Sigmoid colon (tissue), 7 donors: Measurements from ENCODE around the gene NDOR1. TPM values are rescaled to one million over a fixed set of nuclear protein-coding genes. Genes with fewer than 3 reads are reported as not detected.

Experiments
- DNase-seq: peaks from one replicate; pipeline ENCODE4 v3.0.0-alpha.2; 2019
- H3K27ac ChIP-seq, 4 donors: fragments of 200-600 bp; sonication (generic); one replicate each; pipeline ENCODE4 v1.5.1; 2016 to 2019; ENCODE audit warnings: mild to moderate bottlenecking in 1 of 4
- H3K27me3 ChIP-seq, 3 donors: fragments of 200-600 bp; sonication (generic); one replicate each; pipeline ENCODE4 v1.5.1; 2019; ENCODE audit warnings: mild to moderate bottlenecking in 1 of 3
- H3K36me3 ChIP-seq, 4 donors: fragments of 200-600 bp; sonication (generic); one replicate each; pipeline ENCODE4 v1.5.1; 2016 to 2019
- H3K4me1 ChIP-seq, 4 donors: fragments of 200-600 bp; sonication (generic); one replicate each; pipeline ENCODE4 v1.5.1; 2017 to 2019
- H3K4me3 ChIP-seq, 4 donors: fragments of 200-600 bp; sonication (generic); one replicate each; pipeline ENCODE4 v1.5.1; 2017 to 2019; ENCODE audit warnings: mild to moderate bottlenecking in 2 of 4, moderate library complexity in 1 of 4
- H3K9me3 ChIP-seq, 4 donors: fragments of 200-600 bp in 3 of 4; sonication (generic) in 3 of 4; one replicate each; pipeline versions ENCODE4 v1.5.1 to v1.6.1; 2013 to 2019
- CTCF ChIP-seq, 4 experiments: fragments of 450-650 bp in 3 of 4; fragments of 200-600 bp in 1 of 4; IDR thresholded peaks; one replicate each; pipeline ENCODE4 v1.5.1; 2016 to 2019; ENCODE audit warnings: antibody characterized with exemption in 4 of 4, mild to moderate bottlenecking in 3 of 4, moderate library complexity in 2 of 4
- EP300 ChIP-seq, 4 donors: sonication (generic); formaldehyde crosslinking; IDR thresholded peaks; one replicate each; pipeline ENCODE4 v1.6.1; 2017; ENCODE audit warnings: antibody characterized with exemption in 4 of 4
- POLR2A ChIP-seq, 2 donors: fragments of 450-650 bp; IDR thresholded peaks; one replicate each; pipeline ENCODE4 v1.6.1; 2016; ENCODE audit warnings: antibody characterized with exemption in 2 of 2, mild to moderate bottlenecking in 2 of 2, moderate library complexity in 2 of 2
- POLR2AphosphoS5 ChIP-seq, 4 donors: sonication (generic); formaldehyde crosslinking; IDR thresholded peaks; one replicate each; pipeline ENCODE4 v1.6.1; 2017; ENCODE audit warnings: antibody characterized with exemption in 4 of 4
- WGBS, 2 donors: extraction: QIAGEN DNeasy Blood & Tissue Kit; methylation state at CpG; one replicate each; pipeline ENCODE4 v1.1.7; 2013; 5-methylcytosine and 5-hydroxymethylcytosine counted together
- intact Hi-C: fragments of 100-400 bp; cut with DNase I; formaldehyde crosslinking; loops from one replicate; pipeline ENCODE4 v1.15.1; 2023
- polyA plus RNA-seq, 3 donors: library from polyadenylated mRNA; stranded (reverse); fragments of 200-250 nt; gene quantifications; one replicate each; pipeline ENCODE4 v1.2.3, GENCODE V29; 2013
- total RNA-seq, 4 donors: library from RNA; depleted of rRNA; stranded (reverse); fragments of >200 nt; gene quantifications; one replicate each; pipeline ENCODE4 v1.1.0, GENCODE V29; 2016
- donor health status: healthy with polysubstance abuse.
- donor health status: Bipolar disorder and iron deficiency.
- donor health status: healthy.

The NDOR1 gene
- total and polyA plus RNA-seq, 7 donors = 3.8 to 20.2 (median 5.4) TPM

DNA sequence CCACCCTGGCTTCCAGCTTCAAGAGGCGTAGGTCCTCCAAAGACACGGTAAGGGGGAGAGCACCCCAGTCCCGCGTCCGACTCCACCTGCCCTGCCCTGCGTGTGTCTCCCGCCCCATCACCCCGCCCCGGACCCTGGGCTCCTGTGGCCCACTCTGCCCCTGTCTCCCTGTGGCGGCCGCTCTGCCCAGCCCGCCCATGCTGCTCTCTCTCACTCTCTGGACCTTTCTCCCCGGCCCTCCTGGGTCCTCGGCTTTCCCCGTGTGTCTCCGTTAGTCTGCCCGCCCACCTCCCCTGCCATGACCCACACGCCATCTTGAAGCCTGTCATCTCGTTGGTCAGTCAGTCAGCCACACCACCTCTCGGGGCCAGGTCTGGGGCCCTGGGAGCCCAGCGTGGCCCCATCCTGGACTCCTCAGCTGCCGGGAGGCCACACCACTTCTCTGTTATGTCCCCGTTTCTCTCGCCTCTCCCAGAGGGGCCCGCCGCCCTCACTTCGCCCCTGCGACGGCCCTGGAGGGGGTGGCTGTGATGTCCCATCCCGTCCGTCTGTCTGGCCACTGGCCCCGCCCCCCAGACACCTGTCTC is 40.2 kb upstream of the NDOR1 start:
- Histone ChIP-seq H3K4me1 (peaks cover 0 to 54% (median 53%) of the 10 kb centered on the region in 4 donors), H3K36me3 (no peaks in the 10 kb centered on the region), H3K4me3 (no peak overlapping the region), H3K27me3 (peaks cover 95 to 100% (median 100%) of the 10 kb centered on the region in 3 donors), H3K9me3 (no peaks in the 10 kb centered on the region), H3K27ac (no peak overlapping the region)
- TF ChIP-seq CTCF (IDR thresholded peaks at IDR 0.05) (no peak), EP300 (IDR thresholded peaks at IDR 0.05) (no peak), POLR2AphosphoS5 (IDR thresholded peaks at IDR 0.05) (no peak), POLR2A (IDR thresholded peaks at IDR 0.05) (no peak)
- 84 to 89% methylated on average over 32 of the region's 32 CpGs for WGBS, 2 donors
- intact Hi-C loops = no loop called here
- no peak for DNase-seq

- DNase-seq = no peak
- Histone ChIP-seq H3K27me3 (peaks cover 88 to 100% (median 96%) of the 10 kb centered on the region in 3 donors), H3K9me3 (no peaks in the 10 kb centered on the region), H3K4me1 (peaks cover 0 to 49% (median 48%) of the 10 kb centered on the region in 4 donors), H3K4me3 (no peak overlapping the region), H3K27ac (no peak overlapping the region), H3K36me3 (no peaks in the 10 kb centered on the region)
- 61 to 74% methylated on average over 22 of the region's 22 CpGs for WGBS, 2 donors
- intact Hi-C loops = no loop called here
- TF ChIP-seq POLR2A (IDR thresholded peaks at IDR 0.05) (no peak), EP300 (IDR thresholded peaks at IDR 0.05) (no peak), POLR2AphosphoS5 (IDR thresholded peaks at IDR 0.05) (no peak), CTCF (IDR thresholded peaks at IDR 0.05) (no peak)
Observed at GRCh38 chr9:137166380-137167229, 38.9 kb upstream of the NDOR1 start.

DNA sequence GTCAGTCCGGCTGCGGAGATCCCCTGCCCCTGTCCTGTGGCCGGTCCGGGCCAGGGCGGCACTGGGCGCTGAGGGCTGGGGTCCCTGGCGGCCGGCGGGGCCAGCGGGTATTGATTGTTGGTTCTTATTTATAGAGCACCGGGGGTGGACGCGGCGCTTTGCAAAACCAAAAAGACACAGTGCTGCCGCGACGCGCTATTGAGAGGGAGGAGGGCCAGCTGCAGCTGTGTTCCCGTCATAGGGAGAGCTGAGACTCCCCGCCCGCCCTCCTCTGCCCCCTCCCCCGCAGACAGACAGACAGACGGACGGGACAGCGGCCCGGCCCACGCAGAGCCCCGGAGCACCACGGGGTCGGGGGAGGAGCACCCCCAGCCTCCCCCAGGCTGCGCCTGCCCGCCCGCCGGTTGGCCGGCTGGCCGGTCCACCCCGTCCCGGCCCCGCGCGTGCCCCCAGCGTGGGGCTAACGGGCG is 38.2 kb upstream of the NDOR1 start:
- Histone ChIP-seq H3K27me3 (peaks cover 81 to 100% (median 89%) of the 10 kb centered on the region in 3 donors), H3K36me3 (no peaks in the 10 kb centered on the region), H3K4me1 (peaks cover 0 to 42% (median 41%) of the 10 kb centered on the region in 4 donors), H3K9me3 (no peaks in the 10 kb centered on the region), H3K4me3 (no peak overlapping the region), H3K27ac (no peak overlapping the region)
- DNase-seq = no peak
- TF ChIP-seq CTCF (IDR thresholded peaks at IDR 0.05) (no peak), POLR2AphosphoS5 (IDR thresholded peaks at IDR 0.05) (no peak), POLR2A (IDR thresholded peaks at IDR 0.05) (no peak), EP300 (IDR thresholded peaks at IDR 0.05) (no peak)
- intact Hi-C loops = no loop called here
- 14 to 25% methylated on average over 44 of the region's 44 CpGs for WGBS, 2 donors

- Histone ChIP-seq H3K9me3 (no peaks in the 10 kb centered on the region), H3K4me3 (peak overlapping the region in 3 of 4 donors; percentile 27 to 42 (median 37)), H3K36me3 (no peaks in the 10 kb centered on the region), H3K27ac (no peak overlapping the region), H3K27me3 (peaks cover 75 to 100% (median 83%) of the 10 kb centered on the region in 3 donors), H3K4me1 (peaks cover 0 to 36% (median 35%) of the 10 kb centered on the region in 4 donors)
- no peak for DNase-seq
- intact Hi-C loops = no loop called here
- TF ChIP-seq EP300 (IDR thresholded peaks at IDR 0.05) (no peak), POLR2A (IDR thresholded peaks at IDR 0.05) (no peak), CTCF (IDR thresholded peaks at IDR 0.05) (no peak), POLR2AphosphoS5 (IDR thresholded peaks at IDR 0.05) (no peak)
- WGBS, 2 donors = 3 to 7% methylated on average over 57 of the region's 57 CpGs
Observed at GRCh38 chr9:137167747-137168572, 37.5 kb upstream of the NDOR1 start.
